Measurements from ENCODE around the gene HRAS.

Gene HRAS

DNA sequence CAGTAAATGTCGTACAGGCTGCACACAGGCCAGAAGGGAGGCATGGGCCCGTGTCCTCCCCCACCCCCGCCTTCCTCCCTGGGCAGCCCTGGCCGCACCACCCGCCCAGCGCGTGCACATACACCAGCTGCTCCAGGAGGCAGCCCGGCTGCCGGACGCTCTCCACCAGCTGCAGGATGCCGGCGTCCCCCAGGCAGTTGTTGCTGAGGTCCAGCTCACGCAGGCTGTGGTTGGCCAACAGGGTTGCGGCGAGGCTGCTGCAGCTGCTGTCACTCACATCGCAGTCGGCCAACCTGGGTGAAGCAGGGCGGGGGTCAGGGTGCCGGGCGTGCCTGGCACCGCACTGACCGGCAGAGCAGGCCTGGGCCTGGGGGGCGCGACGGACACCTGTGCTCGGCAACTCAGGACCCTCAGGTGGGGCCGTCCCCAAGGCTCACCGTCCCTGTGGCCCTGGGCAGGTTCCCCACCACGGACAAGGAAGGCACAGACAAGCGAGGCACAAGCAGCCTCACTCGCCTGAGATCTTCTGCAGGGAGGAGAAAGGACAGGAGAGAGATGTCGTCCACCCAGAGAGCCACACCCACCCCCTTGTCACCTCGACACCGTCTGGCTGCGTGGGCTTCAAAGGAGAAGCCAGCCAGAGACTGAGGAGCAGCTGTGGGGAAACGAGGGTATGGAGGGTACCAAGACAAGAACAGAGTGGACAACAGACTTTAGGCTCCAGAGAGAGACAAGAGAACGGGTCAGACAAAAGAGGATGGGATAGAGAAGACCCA is 40.4 kb downstream of the HRAS start:
- TF ChIP-seq, protein P1, sequence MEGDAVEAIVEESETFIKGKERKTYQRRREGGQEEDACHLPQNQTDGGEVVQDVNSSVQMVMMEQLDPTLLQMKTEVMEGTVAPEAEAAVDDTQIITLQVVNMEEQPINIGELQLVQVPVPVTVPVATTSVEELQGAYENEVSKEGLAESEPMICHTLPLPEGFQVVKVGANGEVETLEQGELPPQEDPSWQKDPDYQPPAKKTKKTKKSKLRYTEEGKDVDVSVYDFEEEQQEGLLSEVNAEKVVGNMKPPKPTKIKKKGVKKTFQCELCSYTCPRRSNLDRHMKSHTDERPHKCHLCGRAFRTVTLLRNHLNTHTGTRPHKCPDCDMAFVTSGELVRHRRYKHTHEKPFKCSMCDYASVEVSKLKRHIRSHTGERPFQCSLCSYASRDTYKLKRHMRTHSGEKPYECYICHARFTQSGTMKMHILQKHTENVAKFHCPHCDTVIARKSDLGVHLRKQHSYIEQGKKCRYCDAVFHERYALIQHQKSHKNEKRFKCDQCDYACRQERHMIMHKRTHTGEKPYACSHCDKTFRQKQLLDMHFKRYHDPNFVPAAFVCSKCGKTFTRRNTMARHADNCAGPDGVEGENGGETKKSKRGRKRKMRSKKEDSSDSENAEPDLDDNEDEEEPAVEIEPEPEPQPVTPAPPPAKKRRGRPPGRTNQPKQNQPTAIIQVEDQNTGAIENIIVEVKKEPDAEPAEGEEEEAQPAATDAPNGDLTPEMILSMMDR (IDR thresholded peaks at IDR 0.05; ENCODE audit: control insufficient read depth, extremely low read depth, insufficient read depth), result no peak
- DNase-seq (ENCODE audit: low read depth), result no peak
- no peak overlapping the region for H3K4me3 ChIP-seq (ENCODE audit: low read depth, low read length)

DNA sequence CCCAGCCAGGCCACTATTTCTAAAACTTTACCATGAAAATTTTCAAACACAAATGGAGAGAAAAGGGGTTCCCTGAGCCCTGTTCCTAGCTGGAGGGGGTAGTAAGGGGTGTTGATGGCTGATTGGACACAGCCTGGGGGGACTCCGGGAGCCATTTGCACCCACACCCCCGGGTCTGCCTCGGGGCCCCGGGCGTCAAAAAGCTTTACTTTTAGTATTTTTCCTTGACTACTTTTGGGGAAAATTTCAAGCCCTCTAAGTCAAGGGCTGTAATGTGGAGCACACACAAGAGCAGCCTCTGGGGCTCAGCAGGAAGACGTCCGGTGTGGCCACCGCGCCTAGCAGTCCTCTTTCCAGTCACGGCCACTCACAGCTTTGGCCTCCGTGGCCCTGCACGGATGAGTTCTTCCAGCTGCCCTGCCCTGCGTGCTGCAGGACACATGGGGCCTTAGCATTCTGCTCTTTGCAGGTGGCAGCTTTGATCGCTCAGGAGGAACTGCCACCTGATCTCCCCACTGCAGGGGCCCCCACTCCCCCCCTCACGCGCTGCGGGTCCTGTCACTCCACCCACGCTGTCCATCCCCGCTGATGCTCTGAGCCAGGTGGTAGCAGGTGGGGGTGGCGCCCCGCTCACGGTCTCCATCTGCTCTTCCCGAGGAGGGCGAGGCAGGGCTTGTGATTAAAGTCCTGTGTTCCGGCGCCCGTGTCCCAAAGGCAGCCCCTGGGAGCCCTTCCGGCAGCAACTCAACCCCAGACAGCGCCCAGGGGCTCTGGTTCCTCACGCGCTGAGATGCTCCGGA is 42.7 kb downstream of the HRAS start:
- no peak for DNase-seq (ENCODE audit: low read depth)
- TF ChIP-seq, protein P1 (IDR thresholded peaks at IDR 0.05; ENCODE audit: control insufficient read depth, extremely low read depth, insufficient read depth), result no peak
- H3K4me3 ChIP-seq (ENCODE audit: low read depth, low read length), result no peak overlapping the region

DNA sequence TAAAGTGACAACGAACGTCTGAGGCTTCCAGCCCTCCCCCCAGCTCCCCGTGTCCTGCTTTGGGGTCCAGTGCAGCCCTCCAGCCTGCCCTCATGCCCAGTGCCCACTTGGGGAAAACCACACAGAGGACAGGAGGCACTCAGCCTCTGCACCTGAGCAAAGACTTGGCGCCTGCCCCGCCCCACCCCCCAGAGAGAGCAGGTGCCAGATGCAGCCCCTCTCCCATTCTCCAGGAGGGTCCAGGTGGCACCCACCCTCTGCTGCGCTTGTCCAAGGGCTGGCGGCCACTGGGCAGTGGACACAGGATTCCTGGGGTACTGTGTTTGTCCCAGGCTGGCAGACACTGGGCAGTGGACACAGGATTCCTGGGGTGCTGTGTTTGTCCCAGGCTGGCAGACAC is 44.0 kb downstream of the HRAS start:
- no peak overlapping the region for H3K4me3 ChIP-seq (ENCODE audit: low read depth, low read length)
- no peak for DNase-seq (ENCODE audit: low read depth)
- TF ChIP-seq, protein P1 (IDR thresholded peaks at IDR 0.05; ENCODE audit: control insufficient read depth, extremely low read depth, insufficient read depth), result no peak

DNA sequence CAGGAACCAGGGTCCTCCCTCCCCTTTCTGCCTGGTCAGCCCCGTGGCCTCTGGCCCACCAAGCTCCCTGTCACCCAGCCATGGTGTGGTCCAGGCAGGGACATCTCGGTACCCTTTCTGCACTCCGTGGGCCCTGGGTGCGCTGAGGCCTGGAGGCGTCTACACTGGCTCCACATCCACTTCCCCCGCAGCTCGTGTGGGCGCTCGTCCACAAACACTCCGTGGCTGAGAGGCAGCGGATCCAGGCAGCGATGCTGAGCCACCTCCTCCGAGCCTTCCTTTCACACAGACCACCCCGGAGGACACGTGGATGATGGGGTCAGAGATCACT is 44.5 kb downstream of the HRAS start:
- DNase-seq (ENCODE audit: low read depth), result no peak
- H3K4me3 ChIP-seq (ENCODE audit: low read depth, low read length), result no peak overlapping the region
- TF ChIP-seq, protein P1 (IDR thresholded peaks at IDR 0.05; ENCODE audit: control insufficient read depth, extremely low read depth, insufficient read depth), result no peak

DNA sequence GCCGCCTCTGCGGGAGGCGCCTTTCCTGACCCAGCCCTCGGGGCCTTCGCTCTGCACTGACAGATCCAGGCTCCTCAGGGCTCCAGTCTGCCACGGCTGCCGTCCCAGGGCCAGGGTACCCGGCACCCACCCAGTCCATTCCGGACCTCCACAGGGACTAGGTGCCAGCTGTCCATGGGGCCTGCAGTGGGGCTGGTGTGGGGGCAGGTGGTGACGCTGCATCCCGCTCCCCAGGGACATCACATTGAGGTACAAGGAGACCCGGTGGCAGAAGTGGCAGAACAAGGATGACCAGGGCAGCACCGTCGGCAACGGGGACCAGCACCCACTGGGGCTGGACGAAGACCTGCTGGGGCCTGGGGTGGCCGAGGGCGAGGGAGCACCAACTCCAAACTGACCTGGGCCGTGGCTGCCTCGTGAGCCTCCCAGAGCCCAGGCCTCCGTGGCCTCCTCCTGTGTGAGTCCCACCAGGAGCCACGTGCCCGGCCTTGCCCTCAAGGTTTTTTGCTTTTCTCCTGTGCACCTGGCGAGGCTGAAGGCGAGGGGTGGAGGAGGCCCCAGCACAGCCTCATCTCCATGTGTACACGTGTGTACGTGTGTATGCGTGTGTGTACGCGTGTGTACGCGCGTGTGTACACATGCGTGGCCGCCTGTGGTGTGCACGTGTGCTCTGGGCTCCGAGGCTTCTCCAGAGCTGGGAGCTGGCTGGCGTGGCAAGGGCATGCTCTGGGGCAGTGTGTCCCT is 45.0 kb downstream of the HRAS start:
- TF ChIP-seq, protein P1 (IDR thresholded peaks at IDR 0.05; ENCODE audit: control insufficient read depth, extremely low read depth, insufficient read depth), result no peak
- no peak for DNase-seq (ENCODE audit: low read depth)

DNA sequence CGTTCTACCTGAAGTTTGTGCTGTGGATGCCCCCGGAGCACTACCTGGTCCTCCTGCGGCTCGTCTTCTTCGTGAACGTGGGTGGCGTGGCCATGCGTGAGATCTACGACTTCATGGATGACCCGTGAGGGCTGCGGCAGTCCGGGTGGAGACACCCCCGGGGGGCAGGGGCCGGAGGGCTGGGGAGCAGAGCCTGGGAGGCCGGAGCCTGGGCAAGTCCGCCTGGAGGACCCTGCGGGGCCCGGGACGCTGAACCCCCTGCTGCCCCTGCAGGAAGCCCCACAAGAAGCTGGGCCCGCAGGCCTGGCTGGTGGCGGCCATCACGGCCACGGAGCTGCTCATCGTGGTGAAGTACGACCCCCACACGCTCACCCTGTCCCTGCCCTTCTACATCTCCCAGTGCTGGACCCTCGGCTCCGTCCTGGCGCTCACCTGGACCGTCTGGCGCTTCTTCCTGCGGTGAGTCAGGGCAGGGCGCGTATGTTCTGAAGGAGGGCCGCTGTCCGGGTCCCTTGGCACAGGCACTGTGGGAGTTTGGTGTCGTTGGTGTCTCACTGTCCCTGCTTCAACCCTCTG is 45.7 kb downstream of the HRAS start:
- no peak overlapping the region for H3K4me3 ChIP-seq (ENCODE audit: low read depth, low read length)
- TF ChIP-seq, protein P1 (IDR thresholded peaks at IDR 0.05; ENCODE audit: control insufficient read depth, extremely low read depth, insufficient read depth), result no peak
- no peak for DNase-seq (ENCODE audit: low read depth)

More for the DNA sequence above, 45.0 kb downstream of the HRAS start:
- no peak overlapping the region for H3K4me3 ChIP-seq (ENCODE audit: low read depth, low read length)
